DND-41 (cell line): Measurements from ENCODE around the gene RRP1.

Source experiments
- ATAC-seq: fragments of 200-7000 bp; cut with Tn5 transposase; 3 replicates; pipeline ENCODE4 v1.9.1; 2021; ENCODE audit warnings: low read depth; ENCODE audit not compliant: insufficient read depth
- DNase-seq: peaks from one replicate; pipeline ENCODE4 v3.0.0-alpha.2; 2020
- H2AFZ ChIP-seq: 2 replicates; pipeline ENCODE4 v1.6.0; 2012; ENCODE audit warnings: low read depth, low read length
- H3K27ac ChIP-seq: 2 replicates; pipeline ENCODE4 v1.5.1; 2012; ENCODE audit warnings: low read length, inconsistent platforms
- H3K27me3 ChIP-seq: fragments of 200-600 bp; sonication (generic); 2 replicates; pipeline ENCODE4 v1.6.0; 2012; ENCODE audit warnings: low read length, mild to moderate bottlenecking, inconsistent platforms; ENCODE audit not compliant: insufficient read depth, poor library complexity
- H3K36me3 ChIP-seq: 2 replicates; pipeline ENCODE4 v1.5.1; 2012; ENCODE audit warnings: low read length, inconsistent platforms; ENCODE audit not compliant: insufficient read depth
- H3K4me1 ChIP-seq: 2 replicates; pipeline ENCODE4 v1.5.1; 2012; ENCODE audit warnings: mild to moderate bottlenecking, low read length; ENCODE audit not compliant: insufficient read depth
- H3K4me2 ChIP-seq: 2 replicates; pipeline ENCODE4 v1.6.0; 2012; ENCODE audit warnings: mild to moderate bottlenecking, moderate library complexity, low read length, inconsistent platforms; ENCODE audit not compliant: insufficient read depth
- H3K4me3 ChIP-seq, 2 experiments: fragments of 200-600 bp in 1 of 2; shearing (Covaris generic) in 1 of 2; 2 replicates each; pipeline ENCODE4 v1.5.1; 2012 to 2016; ENCODE audit warnings: inconsistent platforms in 2 of 2, low read length in 2 of 2, mild to moderate bottlenecking in 2 of 2, low read depth in 1 of 2, moderate library complexity in 1 of 2
- H3K79me2 ChIP-seq: 2 replicates; pipeline ENCODE4 v1.6.0; 2012; ENCODE audit warnings: low read length, inconsistent platforms; ENCODE audit not compliant: insufficient read depth
- H3K9ac ChIP-seq: 2 replicates; pipeline ENCODE4 v1.6.0; 2012; ENCODE audit warnings: low read depth, mild to moderate bottlenecking, inconsistent platforms, low read length, moderate library complexity
- H3K9me3 ChIP-seq: 2 replicates; pipeline ENCODE4 v1.5.1; 2012; ENCODE audit warnings: low read length, moderate library complexity, mild to moderate bottlenecking, inconsistent platforms; ENCODE audit not compliant: insufficient read depth, severe bottlenecking
- H4K20me1 ChIP-seq: 2 replicates; pipeline ENCODE4 v1.6.0; 2012; ENCODE audit warnings: low read length; ENCODE audit not compliant: insufficient read depth
- EZH2 ChIP-seq: IDR thresholded peaks from 3 replicates; pipeline ENCODE4 v1.6.1; 2012; ENCODE audit warnings: borderline replicate concordance, low read depth, mild to moderate bottlenecking, moderate library complexity, low read length, inconsistent platforms; ENCODE audit not compliant: severe bottlenecking
- TF ChIP-seq, protein P1 (sequence below): IDR thresholded peaks from 2 replicates; pipeline ENCODE4 v1.5.1; 2012; ENCODE audit warnings: borderline replicate concordance, low read length, moderate library complexity, mild to moderate bottlenecking; ENCODE audit not compliant: poor library complexity, severe bottlenecking; ENCODE audit errors: extremely low read depth

The RRP1 gene, protein sequence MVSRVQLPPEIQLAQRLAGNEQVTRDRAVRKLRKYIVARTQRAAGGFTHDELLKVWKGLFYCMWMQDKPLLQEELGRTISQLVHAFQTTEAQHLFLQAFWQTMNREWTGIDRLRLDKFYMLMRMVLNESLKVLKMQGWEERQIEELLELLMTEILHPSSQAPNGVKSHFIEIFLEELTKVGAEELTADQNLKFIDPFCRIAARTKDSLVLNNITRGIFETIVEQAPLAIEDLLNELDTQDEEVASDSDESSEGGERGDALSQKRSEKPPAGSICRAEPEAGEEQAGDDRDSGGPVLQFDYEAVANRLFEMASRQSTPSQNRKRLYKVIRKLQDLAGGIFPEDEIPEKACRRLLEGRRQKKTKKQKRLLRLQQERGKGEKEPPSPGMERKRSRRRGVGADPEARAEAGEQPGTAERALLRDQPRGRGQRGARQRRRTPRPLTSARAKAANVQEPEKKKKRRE

DNA sequence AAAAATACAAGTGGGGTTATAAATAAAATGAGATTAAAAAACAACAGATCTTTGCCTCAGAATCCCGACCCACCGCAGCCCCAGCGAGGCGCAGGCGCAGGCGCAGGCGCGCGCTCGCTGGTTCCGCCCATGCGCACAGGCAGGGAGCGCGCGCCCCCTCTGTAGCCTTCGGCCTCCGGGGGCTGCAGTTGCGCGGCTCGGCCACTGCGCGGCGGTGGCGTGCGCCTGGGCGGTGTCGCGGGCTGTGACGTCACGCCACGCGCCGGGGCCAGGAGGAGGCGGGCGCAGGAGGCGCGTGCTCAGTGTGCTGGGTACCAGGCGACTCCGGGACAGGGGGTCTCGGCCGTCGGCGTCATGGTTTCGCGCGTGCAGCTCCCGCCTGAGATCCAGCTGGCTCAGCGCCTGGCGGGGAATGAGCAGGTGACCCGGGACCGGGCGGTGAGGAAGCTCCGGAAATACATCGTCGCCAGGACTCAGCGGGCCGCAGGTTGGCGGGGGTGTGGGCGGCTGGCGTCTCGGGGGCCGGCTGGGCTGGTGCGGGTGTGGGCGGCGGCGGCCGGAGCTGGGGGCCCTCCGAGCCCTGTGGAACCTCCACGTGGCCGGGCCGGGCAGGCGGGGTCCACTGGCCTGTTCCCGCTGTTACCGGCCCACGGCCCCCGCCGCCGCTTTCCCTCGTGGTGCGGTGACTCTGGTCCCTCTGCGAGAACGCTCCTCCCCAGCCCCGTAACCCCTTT is at the start of gene RRP1:
Gene RRP1, plus strand, starts transcription at position 302 of the 734 bp plus-strand sequence. Its CDS starts 53 bp downstream, at position 355.
- Histone ChIP-seq H3K27me3 (no peaks in the 10 kb centered on the region), H3K79me2 (peaks cover 50% of the 10 kb centered on the region), H2AFZ (peak within 1 kb of the TSS; percentile 92), H3K9me3 (no peaks in the 10 kb centered on the region), H3K36me3 (peaks cover 38% of the 10 kb centered on the region), H4K20me1 (peaks cover 38% of the 10 kb centered on the region), H3K4me3 (peak within 1 kb of the TSS; percentile 86 to 87; a peak in 3 of 4 replicates), H3K4me2 (peak within 1 kb of the TSS; percentile 77), H3K9ac (peak within 1 kb of the TSS; percentile 76), H3K27ac (peak within 1 kb of the TSS; percentile 89), H3K4me1 (peaks cover 24% of the 10 kb centered on the region)
- ATAC-seq (peak; percentile 88), DNase-seq (peak; percentile 92)
- TF ChIP-seq, protein P1, sequence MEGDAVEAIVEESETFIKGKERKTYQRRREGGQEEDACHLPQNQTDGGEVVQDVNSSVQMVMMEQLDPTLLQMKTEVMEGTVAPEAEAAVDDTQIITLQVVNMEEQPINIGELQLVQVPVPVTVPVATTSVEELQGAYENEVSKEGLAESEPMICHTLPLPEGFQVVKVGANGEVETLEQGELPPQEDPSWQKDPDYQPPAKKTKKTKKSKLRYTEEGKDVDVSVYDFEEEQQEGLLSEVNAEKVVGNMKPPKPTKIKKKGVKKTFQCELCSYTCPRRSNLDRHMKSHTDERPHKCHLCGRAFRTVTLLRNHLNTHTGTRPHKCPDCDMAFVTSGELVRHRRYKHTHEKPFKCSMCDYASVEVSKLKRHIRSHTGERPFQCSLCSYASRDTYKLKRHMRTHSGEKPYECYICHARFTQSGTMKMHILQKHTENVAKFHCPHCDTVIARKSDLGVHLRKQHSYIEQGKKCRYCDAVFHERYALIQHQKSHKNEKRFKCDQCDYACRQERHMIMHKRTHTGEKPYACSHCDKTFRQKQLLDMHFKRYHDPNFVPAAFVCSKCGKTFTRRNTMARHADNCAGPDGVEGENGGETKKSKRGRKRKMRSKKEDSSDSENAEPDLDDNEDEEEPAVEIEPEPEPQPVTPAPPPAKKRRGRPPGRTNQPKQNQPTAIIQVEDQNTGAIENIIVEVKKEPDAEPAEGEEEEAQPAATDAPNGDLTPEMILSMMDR, result peak; percentile 98
- no peak for TF ChIP-seq EZH2

DNA sequence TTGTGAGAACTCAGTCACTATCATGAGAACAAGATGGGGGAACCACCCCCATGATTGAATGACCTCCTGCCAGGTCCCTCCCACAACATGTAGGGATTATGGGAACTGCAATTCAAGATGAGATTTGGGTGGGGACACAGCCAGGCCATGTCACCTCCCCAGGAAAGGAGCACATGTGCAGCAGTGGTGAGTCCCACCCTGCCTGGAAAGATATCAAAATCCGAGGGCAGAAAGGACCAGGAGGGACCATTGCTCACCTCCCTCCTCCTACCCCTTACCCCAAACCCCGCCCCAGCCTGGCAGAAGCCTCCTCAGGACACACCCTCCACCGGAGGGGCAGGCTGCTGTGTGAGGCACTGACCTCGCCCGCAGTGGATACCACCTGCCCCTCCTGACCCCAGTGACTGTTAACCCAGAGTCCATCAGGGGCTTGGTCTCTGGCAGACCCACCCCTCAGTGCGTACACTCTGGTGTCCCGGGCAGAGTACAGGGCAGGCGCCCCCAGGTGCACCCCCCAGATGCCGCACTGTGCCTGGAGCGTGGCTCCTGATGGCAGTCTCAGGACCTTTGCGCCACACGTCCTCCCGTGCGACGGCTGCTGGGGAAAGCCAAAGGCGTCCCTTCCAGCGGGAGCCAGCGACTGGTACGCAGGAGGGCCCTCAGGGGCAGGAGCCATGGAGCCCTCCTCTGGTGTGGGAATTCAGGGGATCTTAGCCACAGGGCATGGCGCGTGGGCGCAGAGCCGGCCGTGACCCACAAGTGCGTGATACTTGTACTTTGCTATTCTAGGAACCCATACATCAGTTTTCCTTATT is 49.5 kb upstream of the RRP1 start:
- Histone ChIP-seq H3K79me2 (no peaks in the 10 kb centered on the region), H2AFZ (no peak overlapping the region), H4K20me1 (peaks cover 10% of the 10 kb centered on the region), H3K4me1 (no peaks in the 10 kb centered on the region), H3K4me2 (no peak overlapping the region), H3K27me3 (no peaks in the 10 kb centered on the region), H3K9ac (no peak overlapping the region), H3K36me3 (peaks cover 18% of the 10 kb centered on the region), H3K9me3 (no peaks in the 10 kb centered on the region), H3K4me3 (no peak overlapping the region), H3K27ac (no peak overlapping the region)
- ATAC-seq, result peak; percentile 27; the same call in 1 of the 3 replicates
- TF ChIP-seq, protein P1, result no peak
- no peak for TF ChIP-seq EZH2
- DNase-seq, result no peak

DNA sequence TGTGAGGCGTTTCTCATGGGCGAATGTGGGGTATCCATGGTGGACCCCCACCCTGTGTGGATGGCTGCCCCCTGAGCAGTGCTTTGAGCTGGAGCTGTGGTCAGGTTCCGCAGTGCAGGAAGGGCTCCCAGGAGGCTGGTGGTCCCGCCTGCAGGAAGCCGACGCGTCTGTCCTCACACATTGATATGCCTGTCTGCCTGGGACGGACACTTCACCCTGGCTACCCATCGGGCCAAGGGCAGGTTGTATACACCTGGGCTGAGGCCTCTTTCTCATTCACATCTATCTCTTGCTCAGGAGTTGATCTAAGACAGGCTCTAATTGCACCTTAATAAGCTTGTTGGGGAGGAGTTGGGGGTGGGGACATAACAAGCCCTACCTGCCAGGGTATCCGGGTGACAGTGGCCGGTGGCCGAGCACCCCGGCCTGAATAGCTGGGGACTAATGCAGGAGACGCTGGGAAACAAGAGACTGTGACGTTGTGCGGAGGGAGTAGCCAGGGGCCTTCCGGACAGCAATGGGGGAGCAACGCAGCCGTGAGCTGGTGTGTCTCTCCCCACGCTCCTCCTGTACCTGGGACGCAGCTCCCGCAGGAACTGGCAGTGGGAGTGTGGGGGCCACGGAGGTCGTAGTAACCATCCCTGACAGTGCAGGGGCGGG is 48.8 kb upstream of the RRP1 start:
- H3K4me1 ChIP-seq, result no peaks in the 10 kb centered on the region
- DNase-seq (no peak), ATAC-seq (no peak; the same call in 2 of the 3 replicates)
- H3K4me3 ChIP-seq, result no peak overlapping the region
- no peaks in the 10 kb centered on the region for H3K9me3 ChIP-seq
- H3K36me3 ChIP-seq, result peaks cover 19% of the 10 kb centered on the region
- no peaks in the 10 kb centered on the region for H3K27me3 ChIP-seq
- no peak overlapping the region for H2AFZ ChIP-seq
- H3K9ac ChIP-seq, result no peak overlapping the region
- no peak overlapping the region for H3K4me2 ChIP-seq
- peaks cover 10% of the 10 kb centered on the region for H4K20me1 ChIP-seq
- no peak overlapping the region for H3K27ac ChIP-seq
- no peaks in the 10 kb centered on the region for H3K79me2 ChIP-seq
- no peak for TF ChIP-seq EZH2
- TF ChIP-seq, protein P1, result no peak
